ENCODE data around the gene CEP128. TPM values are rescaled to one million over a fixed set of nuclear protein-coding genes. Genes with fewer than 3 reads are reported as not detected.

The CEP128 gene
- total and polyA plus RNA-seq, 2 donors from 2014 or later: 0.43 to 9.0 TPM

GRCh38 chr14:80974679-80975078 lies 33.1 kb upstream of the CEP128 start:
- Histone ChIP-seq H3K4me1 (ENCODE audit: control insufficient read depth in 2 of 3, insufficient read depth in 2 of 3, low read depth in 1 of 3, low read length in 3 of 3) (peaks cover 0 to 3% (median 0%) of the 10 kb centered on the region in 3 donors), H3K36me3 (ENCODE audit: control insufficient read depth in 2 of 3, insufficient read depth in 3 of 3, low read length in 3 of 3) (no peaks in the 10 kb centered on the region), H3K4me3 (ENCODE audit: low read length in 3 of 3) (no peak overlapping the region), H3K27ac (ENCODE audit: low read depth in 2 of 2, low read length in 2 of 2) (no peak overlapping the region), H3K27me3 (ENCODE audit: control insufficient read depth, insufficient read depth, low read length) (no peaks in the 10 kb centered on the region), H3K9me3 (ENCODE audit: control insufficient read depth in 2 of 3, insufficient read depth in 1 of 3, low read length in 3 of 3) (no peaks in the 10 kb centered on the region), H3K9ac (ENCODE audit: low read length in 3 of 3) (no peak overlapping the region)
- TF ChIP-seq CTCF (IDR thresholded peaks at IDR 0.05; ENCODE audit: borderline replicate concordance, extremely low read depth, insufficient read depth): no peak
- DNase-seq (no peak), FAIRE-seq (no peak)
- intact Hi-C loops (cut with DNase I): no loop called here

- DNase-seq: peak in 2 of 5 donors; percentile 39 to 55
- H3K4me1 ChIP-seq (ENCODE audit: control insufficient read depth in 2 of 3, insufficient read depth in 2 of 3, low read depth in 1 of 3, low read length in 3 of 3): peaks cover 0 to 3% (median 0%) of the 10 kb centered on the region in 3 donors
Observed at GRCh38 chr14:80973931-80974641, 32.5 kb upstream of the CEP128 start.

GRCh38 chr14:80965037-80965436 lies 23.5 kb upstream of the CEP128 start:
- Histone ChIP-seq H3K4me3 (ENCODE audit: low read length in 3 of 3) (no peak overlapping the region), H3K9ac (ENCODE audit: low read length in 3 of 3) (no peak overlapping the region), H3K4me1 (ENCODE audit: control insufficient read depth in 2 of 3, insufficient read depth in 2 of 3, low read depth in 1 of 3, low read length in 3 of 3) (no peaks in the 10 kb centered on the region), H3K36me3 (ENCODE audit: control insufficient read depth in 2 of 3, insufficient read depth in 3 of 3, low read length in 3 of 3) (no peaks in the 10 kb centered on the region), H3K9me3 (ENCODE audit: control insufficient read depth in 2 of 3, insufficient read depth in 1 of 3, low read length in 3 of 3) (no peaks in the 10 kb centered on the region), H3K27ac (ENCODE audit: low read depth in 2 of 2, low read length in 2 of 2) (no peak overlapping the region), H3K27me3 (ENCODE audit: control insufficient read depth, insufficient read depth, low read length) (no peaks in the 10 kb centered on the region)
- no peak for FAIRE-seq
- no peak for TF ChIP-seq CTCF (IDR thresholded peaks at IDR 0.05; ENCODE audit: borderline replicate concordance, extremely low read depth, insufficient read depth)
- DNase-seq: no peak
- intact Hi-C loops (cut with DNase I): no loop called here

More at GRCh38 chr14:80973931-80974641, 32.5 kb upstream of the CEP128 start:
- no peak for FAIRE-seq
- no peaks in the 10 kb centered on the region for H3K36me3 ChIP-seq (ENCODE audit: control insufficient read depth in 2 of 3, insufficient read depth in 3 of 3, low read length in 3 of 3)
- H3K27me3 ChIP-seq (ENCODE audit: control insufficient read depth, insufficient read depth, low read length): no peaks in the 10 kb centered on the region
- H3K4me3 ChIP-seq (ENCODE audit: low read length in 3 of 3): no peak overlapping the region
- no peak overlapping the region for H3K27ac ChIP-seq (ENCODE audit: low read depth in 2 of 2, low read length in 2 of 2)
- intact Hi-C loops (cut with DNase I): no loop called here
- H3K9ac ChIP-seq (ENCODE audit: low read length in 3 of 3): no peak overlapping the region
- no peaks in the 10 kb centered on the region for H3K9me3 ChIP-seq (ENCODE audit: control insufficient read depth in 2 of 3, insufficient read depth in 1 of 3, low read length in 3 of 3)
- TF ChIP-seq CTCF (IDR thresholded peaks at IDR 0.05; ENCODE audit: borderline replicate concordance, extremely low read depth, insufficient read depth): no peak
